ENCODE results near the gene TEX2.
"Not testable (repeated sequence)": the region's sequence is repeated elsewhere in the genome, so short reads cannot be mapped to it uniquely, and the experiment has no call there.

Gene TEX2

DNA sequence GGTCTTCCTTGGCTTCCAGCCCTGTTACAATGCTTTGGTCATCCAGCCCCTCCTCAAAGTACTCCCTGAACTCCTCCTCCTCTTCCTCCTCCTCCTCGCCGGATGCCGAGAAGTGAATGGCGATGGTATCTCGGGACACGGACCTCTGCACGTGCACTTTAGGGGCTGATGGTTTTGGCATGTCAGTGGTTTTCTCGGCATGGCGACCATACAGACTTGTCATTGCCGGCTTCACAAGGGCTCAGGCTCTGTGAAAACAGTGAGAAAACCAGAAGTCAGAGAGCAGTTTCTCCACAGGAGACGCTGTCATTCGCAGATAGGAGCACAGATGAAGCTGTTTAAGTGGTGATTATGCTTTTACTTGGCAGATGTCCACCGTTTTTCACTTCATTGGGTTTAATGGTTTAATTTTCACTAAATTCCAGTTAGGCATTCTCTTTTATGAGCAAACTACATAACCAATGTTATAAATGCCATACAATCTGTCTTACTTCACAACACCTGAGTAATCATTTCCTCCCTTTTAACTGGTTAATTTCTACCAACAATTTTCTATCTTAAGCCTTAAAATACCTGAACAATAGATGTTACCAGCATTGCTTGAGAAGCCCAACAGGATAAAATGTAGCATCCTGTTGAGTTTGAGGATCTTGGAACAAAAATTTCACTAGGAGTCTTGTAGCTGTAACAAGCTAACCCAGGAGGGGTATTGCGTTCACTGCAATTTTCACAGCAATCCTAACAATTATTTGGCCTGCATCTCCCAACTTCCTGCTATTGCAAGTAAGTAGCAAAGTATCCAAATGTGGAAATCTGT is 48.9 kb downstream of the TEX2 start:
- DNase-seq (ENCODE audit: low read depth), result no peak

- no peak for DNase-seq (ENCODE audit: low read depth)
These were observed 50.9 kb downstream of the TEX2 start for GRCh38 chr17:64212122-64212521.

- no peak for DNase-seq (ENCODE audit: low read depth)
These were observed 53.1 kb downstream of the TEX2 start for GRCh38 chr17:64209983-64210382.

DNA sequence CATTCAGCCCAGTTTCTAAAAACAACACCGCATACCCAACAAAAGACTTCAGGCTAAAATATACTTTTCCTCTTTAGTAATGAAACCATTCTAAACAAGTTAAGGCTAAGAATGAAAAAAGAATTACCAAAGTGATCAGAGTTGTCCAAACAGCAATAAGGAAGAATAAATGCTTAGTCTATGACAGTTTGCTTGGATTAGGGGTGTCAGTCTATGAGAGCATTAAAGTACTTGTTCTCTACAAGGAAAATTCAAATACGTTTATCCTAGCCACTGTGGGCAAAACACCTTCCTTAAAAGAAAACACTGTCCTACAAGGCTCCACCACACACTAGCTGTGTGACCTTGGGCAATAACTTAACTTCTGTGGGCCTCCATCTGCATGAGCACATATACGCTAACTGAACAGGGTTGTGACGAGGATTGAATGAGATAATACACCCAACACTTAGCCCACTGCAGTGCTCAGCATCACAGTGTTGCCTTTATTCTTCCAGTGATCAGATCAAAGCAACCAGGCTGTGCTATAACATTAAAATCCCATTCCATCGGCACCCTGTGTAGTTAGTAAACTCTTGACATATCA is 53.6 kb downstream of the TEX2 start:
- DNase-seq (ENCODE audit: low read depth), result no peak

DNA sequence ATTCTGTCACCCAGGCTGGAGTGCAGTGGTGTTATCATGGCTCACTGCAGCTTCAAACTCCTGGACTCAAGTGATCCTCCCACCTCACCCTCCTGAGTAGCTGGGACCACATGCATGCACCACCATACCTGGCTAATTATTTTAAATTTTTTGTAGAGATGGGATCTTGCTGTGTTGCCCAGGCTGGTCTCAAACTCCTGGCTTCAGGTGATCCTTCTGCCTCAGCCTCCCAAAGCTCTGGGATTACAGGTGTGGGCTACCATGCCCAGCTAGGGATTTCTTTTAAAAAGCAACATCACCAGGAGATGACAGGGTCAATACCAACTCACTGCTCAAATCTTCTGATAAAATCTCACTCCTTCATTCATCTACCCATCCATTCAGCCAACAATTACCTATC is 54.4 kb downstream of the TEX2 start:
- DNase-seq (ENCODE audit: low read depth), result not testable (repeated sequence)

DNA sequence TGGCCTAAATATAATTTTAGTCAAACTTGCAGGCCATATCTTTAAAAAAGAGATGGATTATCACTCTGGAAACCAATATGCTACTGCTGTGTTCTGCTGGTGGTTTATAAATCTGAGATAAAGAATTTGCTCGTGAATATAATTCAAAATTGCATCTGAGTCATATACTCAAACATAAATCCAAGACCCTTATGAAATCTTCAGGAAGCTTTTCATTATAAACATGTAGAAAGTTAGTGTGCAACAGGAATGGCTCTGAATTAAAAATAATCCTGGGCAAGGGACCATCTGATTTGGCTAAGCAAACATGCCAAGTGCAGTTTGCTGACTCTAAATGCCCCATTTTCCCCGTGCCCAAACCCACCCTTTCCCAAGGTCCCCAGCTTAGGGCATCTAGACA is 57.3 kb downstream of the TEX2 start:
- no peak for DNase-seq (ENCODE audit: low read depth)

DNA sequence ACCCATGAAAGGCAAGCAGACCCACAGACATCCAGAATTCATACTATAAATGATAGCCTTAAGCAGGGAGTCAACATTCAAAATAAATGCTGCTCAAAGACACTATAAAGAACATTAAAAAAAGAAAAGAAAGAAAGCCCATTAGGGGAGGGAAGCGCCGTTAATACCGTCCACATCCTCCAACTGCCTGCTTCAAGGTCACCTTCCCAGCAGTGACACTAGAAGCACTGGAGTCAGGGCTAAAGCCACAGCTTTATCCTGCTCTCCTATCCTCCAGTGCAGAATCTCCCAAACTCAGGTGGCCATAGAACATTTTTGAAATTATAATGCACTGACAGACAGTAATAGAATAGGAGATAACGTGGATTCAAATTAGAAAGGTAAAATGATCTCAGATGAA is 59.4 kb downstream of the TEX2 start:
- DNase-seq (ENCODE audit: low read depth), result no peak

- no peak for DNase-seq (ENCODE audit: low read depth)
These were observed 60.2 kb downstream of the TEX2 start for GRCh38 chr17:64202683-64203344.

DNA sequence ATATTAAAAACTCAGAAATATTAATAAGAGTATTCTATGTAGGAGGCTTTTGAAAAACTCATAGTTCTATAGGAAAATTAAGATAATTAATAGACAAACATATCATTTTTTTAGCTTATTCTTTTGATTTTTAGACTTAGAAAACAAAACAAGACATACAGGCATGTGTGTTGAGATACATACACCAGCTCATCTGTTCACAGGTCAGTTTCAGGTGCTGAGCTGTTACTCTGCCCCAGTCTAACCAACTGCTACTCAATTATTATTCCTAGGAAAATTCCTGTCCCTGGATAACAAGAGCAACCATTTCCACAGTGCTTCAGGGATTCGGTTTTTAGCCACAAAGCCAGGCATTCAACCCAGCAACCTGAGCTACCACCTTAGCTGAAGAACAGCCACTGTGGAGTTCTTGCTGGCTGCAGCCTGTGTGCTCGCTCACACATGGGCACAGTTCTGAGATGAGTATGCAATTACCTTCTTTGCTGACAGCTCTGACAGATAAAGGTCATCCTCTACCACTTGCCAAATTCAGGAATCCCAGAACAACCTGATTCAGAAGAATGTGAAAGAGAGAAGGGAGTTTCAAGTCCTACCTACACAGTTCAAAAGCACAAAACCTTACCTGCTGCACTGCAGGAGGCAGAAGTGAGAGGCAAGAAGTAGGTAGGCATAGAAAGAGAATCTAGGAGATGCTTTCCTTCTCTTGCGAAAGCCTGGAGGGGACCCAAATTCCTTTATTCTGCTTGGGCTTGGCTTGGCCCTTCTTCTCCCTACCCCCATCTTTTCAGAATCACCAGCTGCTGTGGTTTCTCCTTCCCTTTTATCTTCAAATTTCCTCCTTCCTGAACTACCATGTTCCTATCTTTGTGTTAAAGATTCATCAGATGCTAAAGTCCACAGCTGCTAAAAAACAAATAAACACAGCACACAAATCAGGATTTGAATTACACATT is 62.7 kb downstream of the TEX2 start:
- no peak for DNase-seq (ENCODE audit: low read depth)

- no peak for DNase-seq (ENCODE audit: low read depth)
These were observed 64.5 kb downstream of the TEX2 start for GRCh38 chr17:64198331-64199090.

DNA sequence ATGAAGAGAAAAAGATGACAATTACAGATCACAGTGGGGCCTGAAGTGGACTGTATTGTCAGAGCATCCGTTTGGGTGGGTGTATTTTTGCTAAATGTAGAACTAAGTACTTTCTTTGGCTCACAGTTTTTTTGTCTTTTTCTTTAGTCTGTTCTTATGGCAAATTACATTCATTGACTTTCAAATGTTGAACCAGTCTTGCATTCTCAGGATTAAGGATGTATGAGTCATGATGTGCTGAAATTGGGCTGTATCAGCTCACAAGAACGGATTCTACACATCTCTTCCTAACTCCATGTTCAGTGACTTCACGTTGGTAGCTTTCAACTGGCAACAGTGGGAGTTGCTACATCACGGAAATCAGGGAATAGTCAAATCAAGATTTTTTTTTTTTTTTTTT is 66.5 kb downstream of the TEX2 start:
- DNase-seq (ENCODE audit: low read depth), result no peak

- no peak for DNase-seq (ENCODE audit: low read depth)
These were observed 69.5 kb downstream of the TEX2 start for GRCh38 chr17:64193561-64193960.

GRCh38 chr17:64192589-64192988 is 70.5 kb downstream of the TEX2 start:
- no peak for DNase-seq (ENCODE audit: low read depth)

DNA sequence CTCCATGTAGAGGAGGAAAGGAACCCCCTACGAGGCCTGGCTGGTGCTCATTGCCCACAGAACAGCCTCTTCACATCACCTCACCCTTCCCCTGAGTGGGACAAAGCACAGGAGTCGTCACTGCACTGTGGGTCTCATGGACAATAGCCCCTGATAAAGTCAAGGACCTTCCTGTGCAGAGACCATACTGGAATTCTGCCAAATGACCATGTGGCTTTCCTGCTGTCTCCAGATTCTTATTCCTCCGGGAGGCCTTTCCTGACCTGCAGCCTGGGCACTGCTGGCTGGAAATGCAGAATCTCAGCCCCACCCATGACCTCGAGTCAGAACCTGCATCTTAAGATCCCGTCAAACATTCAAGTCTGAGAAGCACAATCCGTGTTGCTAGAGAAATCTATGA is 72.6 kb downstream of the TEX2 start:
- DNase-seq (ENCODE audit: low read depth), result no peak

DNA sequence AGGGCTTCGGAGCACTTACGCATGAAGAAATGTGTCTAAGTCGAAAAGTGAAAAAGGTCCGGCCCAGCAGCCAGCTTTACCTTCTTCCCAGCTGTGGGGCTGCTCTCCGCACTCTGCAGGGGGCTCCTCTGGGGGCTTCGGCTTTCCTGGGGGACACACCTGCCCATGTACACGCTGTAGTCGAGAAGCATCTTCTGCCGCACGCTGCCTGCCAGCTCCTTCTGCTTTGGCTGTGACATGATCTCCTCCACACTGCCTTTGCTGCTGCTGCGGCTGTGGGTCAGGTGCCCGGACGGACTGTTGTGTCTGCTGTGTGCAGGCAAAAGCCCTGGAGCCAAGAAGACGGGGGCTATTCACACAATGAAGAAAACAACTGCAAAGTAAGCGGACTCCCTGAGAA is 75.0 kb downstream of the TEX2 start:
- no peak for DNase-seq (ENCODE audit: low read depth)

GRCh38 chr17:64187093-64187895 is 75.8 kb downstream of the TEX2 start:
- DNase-seq (ENCODE audit: low read depth), result no peak

- no peak for DNase-seq (ENCODE audit: low read depth)
These were observed 76.6 kb downstream of the TEX2 start for GRCh38 chr17:64186171-64187092.

GRCh38 chr17:64185557-64185956 is 77.5 kb downstream of the TEX2 start:
- DNase-seq (ENCODE audit: low read depth), result not testable (repeated sequence)

DNA sequence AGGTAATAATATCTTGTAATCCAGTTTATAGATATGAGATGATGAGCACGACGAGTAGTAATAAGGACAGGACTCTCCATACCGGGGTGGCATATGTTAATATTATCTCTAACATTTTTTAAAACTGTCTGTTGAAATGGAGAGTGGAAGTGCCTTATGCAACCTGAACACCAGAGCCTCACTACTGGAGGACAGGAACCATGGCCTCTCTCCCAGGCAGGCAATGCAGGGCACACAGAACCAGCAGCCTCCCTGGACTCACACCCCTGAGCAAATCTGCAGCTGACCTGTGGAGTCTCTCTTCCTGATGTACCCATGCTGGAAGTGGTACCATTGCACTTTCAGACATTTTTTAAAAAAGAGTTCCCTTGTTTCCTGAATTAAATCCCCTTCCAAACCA is 78.0 kb downstream of the TEX2 start:
- DNase-seq (ENCODE audit: low read depth), result no peak
